ACC112 (cell line): ENCODE measurements around the gene ZNF490.

Source experiments
- H2AFZ ChIP-seq: fragments of 200-600 bp; sonication (generic); one replicate; pipeline ENCODE4 v1.6.0; 2017; ENCODE audit warnings: antibody characterized with exemption, low read length; ENCODE audit not compliant: unreplicated experiment
- H3K27ac ChIP-seq: fragments of 200-600 bp; sonication (generic); 2 replicates; pipeline ENCODE4 v1.5.1; 2014; ENCODE audit warnings: low read depth, mild to moderate bottlenecking, antibody characterized with exemption, low read length, moderate library complexity
- H3K27me3 ChIP-seq: fragments of 200-600 bp; sonication (generic); 2 replicates; pipeline ENCODE4 v1.6.1; 2014; ENCODE audit warnings: mild to moderate bottlenecking, antibody characterized with exemption, low read length, moderate library complexity, mixed read lengths; ENCODE audit not compliant: insufficient read depth
- H3K36me3 ChIP-seq: fragments of 200-600 bp; sonication (generic); 2 replicates; pipeline ENCODE4 v1.6.1; 2016; ENCODE audit warnings: mild to moderate bottlenecking, antibody characterized with exemption, low read length, moderate library complexity, mixed read lengths; ENCODE audit not compliant: insufficient read depth
- H3K4me1 ChIP-seq: fragments of 200-600 bp; sonication (generic); one replicate; pipeline ENCODE4 v1.6.1; 2016; ENCODE audit warnings: low read length, mixed read lengths; ENCODE audit not compliant: insufficient read depth, unreplicated experiment, control insufficient read depth
- H3K4me3 ChIP-seq: fragments of 200-600 bp; sonication (generic); 2 replicates; pipeline ENCODE4 v1.5.1; 2014; ENCODE audit warnings: mild to moderate bottlenecking, low read depth, low read length
- H3K79me2 ChIP-seq: fragments of 200-600 bp; sonication (generic); one replicate; pipeline ENCODE4 v1.6.0; 2016; ENCODE audit warnings: low read length; ENCODE audit not compliant: control insufficient read depth, unreplicated experiment, insufficient read depth

Gene ZNF490

GRCh38 chr19:12544401-12544876, 66.2 kb downstream of the ZNF490 start:
- no peaks in the 10 kb centered on the region for H3K27me3 ChIP-seq
- H2AFZ ChIP-seq: no peak overlapping the region
- peaks cover 21% of the 10 kb centered on the region for H3K36me3 ChIP-seq
- peaks cover 29% of the 10 kb centered on the region for H3K79me2 ChIP-seq
- H3K4me1 ChIP-seq: peaks cover 5% of the 10 kb centered on the region
- no peak overlapping the region for H3K4me3 ChIP-seq
- H3K27ac ChIP-seq: no peak overlapping the region

GRCh38 chr19:12543855-12544254, 66.8 kb downstream of the ZNF490 start:
- Histone ChIP-seq H3K79me2 (peaks cover 24% of the 10 kb centered on the region), H3K4me1 (peaks cover 3% of the 10 kb centered on the region), H3K27ac (no peak overlapping the region), H3K27me3 (no peaks in the 10 kb centered on the region), H2AFZ (no peak overlapping the region), H3K4me3 (no peak overlapping the region), H3K36me3 (peaks cover 19% of the 10 kb centered on the region)
